ENCODE results near the gene NR2C2. TPM values are rescaled to one million over a fixed set of nuclear protein-coding genes. Genes with fewer than 3 reads are reported as not detected.

The NR2C2 gene
- total RNA-seq, 1 experiment from 2014 or later = 50.8 TPM

- ChIA-PET CTCF (interaction anchor here (1.0 kb wide), 1 partner anchor 35 kb away, joined by 3 read pairs; no protein-coding TSS in a partner anchor), POLR2A (interaction anchor here (0.6 kb wide), 1 partner anchor 12 kb away, joined by 3 read pairs; no protein-coding TSS in a partner anchor)
- no peaks in the 10 kb centered on the region for H3K9me3 Mint-ChIP-seq
- H3K36me3 Mint-ChIP-seq = peaks cover 24% of the 10 kb centered on the region
- H3K27me3 Mint-ChIP-seq (ENCODE audit: low read depth) = no peaks in the 10 kb centered on the region
- no peak overlapping the region for H3K27ac Mint-ChIP-seq
- no peaks in the 10 kb centered on the region for H3K4me1 Mint-ChIP-seq
- TF ChIP-seq IRF1 (CRISPR knock-in tag; IDR thresholded peaks at IDR 0.05) (no peak), ZNF281 (CRISPR knock-in tag; IDR thresholded peaks at IDR 0.05) (no peak), FOXP1 (CRISPR knock-in tag; IDR thresholded peaks at IDR 0.05; ENCODE audit: borderline replicate concordance) (no peak), NR2C2 (CRISPR knock-in tag; IDR thresholded peaks at IDR 0.05) (no peak), MLX (CRISPR knock-in tag; IDR thresholded peaks at IDR 0.05) (no peak), PRDM15 (CRISPR knock-in tag; IDR thresholded peaks at IDR 0.05) (no peak), IRF2 (CRISPR knock-in tag; IDR thresholded peaks at IDR 0.05; ENCODE audit: borderline replicate concordance, low read depth) (no peak), ELF4 (CRISPR knock-in tag; IDR thresholded peaks at IDR 0.05; ENCODE audit: low read depth) (no peak), EMX1 (CRISPR knock-in tag; IDR thresholded peaks at IDR 0.05) (no peak), ATF1 (CRISPR knock-in tag; IDR thresholded peaks at IDR 0.05) (no peak), GTF2I (CRISPR knock-in tag; conservative IDR thresholded peaks at IDR 0.05) (no peak), ZNF512 (CRISPR knock-in tag; IDR thresholded peaks at IDR 0.05; ENCODE audit: borderline replicate concordance) (no peak), TP53 (CRISPR knock-in tag; IDR thresholded peaks at IDR 0.05) (no peak), TEAD4 (CRISPR knock-in tag; IDR thresholded peaks at IDR 0.05) (no peak), RELA (CRISPR knock-in tag; IDR thresholded peaks at IDR 0.05; ENCODE audit: borderline replicate concordance) (no peak), NFATC4 (CRISPR knock-in tag; IDR thresholded peaks at IDR 0.05) (no peak), KAT7 (CRISPR knock-in tag; IDR thresholded peaks at IDR 0.05; ENCODE audit: borderline replicate concordance) (no peak)
- TF ChIP-seq, protein P1, sequence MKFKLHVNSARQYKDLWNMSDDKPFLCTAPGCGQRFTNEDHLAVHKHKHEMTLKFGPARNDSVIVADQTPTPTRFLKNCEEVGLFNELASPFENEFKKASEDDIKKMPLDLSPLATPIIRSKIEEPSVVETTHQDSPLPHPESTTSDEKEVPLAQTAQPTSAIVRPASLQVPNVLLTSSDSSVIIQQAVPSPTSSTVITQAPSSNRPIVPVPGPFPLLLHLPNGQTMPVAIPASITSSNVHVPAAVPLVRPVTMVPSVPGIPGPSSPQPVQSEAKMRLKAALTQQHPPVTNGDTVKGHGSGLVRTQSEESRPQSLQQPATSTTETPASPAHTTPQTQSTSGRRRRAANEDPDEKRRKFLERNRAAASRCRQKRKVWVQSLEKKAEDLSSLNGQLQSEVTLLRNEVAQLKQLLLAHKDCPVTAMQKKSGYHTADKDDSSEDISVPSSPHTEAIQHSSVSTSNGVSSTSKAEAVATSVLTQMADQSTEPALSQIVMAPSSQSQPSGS (CRISPR knock-in tag; IDR thresholded peaks at IDR 0.05; ENCODE audit: borderline replicate concordance, low read depth) = no peak
- TF ChIP-seq, protein P2, sequence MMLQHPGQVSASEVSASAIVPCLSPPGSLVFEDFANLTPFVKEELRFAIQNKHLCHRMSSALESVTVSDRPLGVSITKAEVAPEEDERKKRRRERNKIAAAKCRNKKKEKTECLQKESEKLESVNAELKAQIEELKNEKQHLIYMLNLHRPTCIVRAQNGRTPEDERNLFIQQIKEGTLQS (CRISPR knock-in tag; conservative IDR thresholded peaks at IDR 0.05) = no peak
- no peak for ATAC-seq
- H3K4me3 Mint-ChIP-seq = no peak overlapping the region
- DNase-seq (ENCODE audit: low spot score) = no peak
These were observed 138.9 kb downstream of the NR2C2 start for GRCh38 chr3:15086263-15086662.
